ENCODE measurements around the gene ASIP. TPM values are rescaled to one million over a fixed set of nuclear protein-coding genes. Genes with fewer than 3 reads are reported as not detected.
"Not testable (repeated sequence)": the region's sequence is repeated elsewhere in the genome, so short reads cannot be mapped to it uniquely, and the experiment has no call there.

The ASIP gene
- total RNA-seq, 1 experiment from 2014 or later: not detected

GRCh38 chr20:34222208-34222607 lies 19.0 kb upstream of the ASIP start:
- no peaks in the 10 kb centered on the region for H3K36me3 ChIP-seq (ENCODE audit: insufficient read depth, low read length, poor library complexity, severe bottlenecking)
- TF ChIP-seq CTCF (conservative IDR thresholded peaks at IDR 0.05; ENCODE audit: low read depth, low read length) (no peak), EZH2 (IDR thresholded peaks at IDR 0.05; ENCODE audit: borderline replicate concordance, low read depth, low read length, poor library complexity, severe bottlenecking) (no peak)
- ChIA-PET POLR2A (ENCODE audit: low non-redundant PET) (no interaction called here), CTCF (no interaction called here)
- no TSS peak for BruUV-seq (replicated peaks)
- intact Hi-C loops (cut with micrococcal nuclease; ENCODE audit: unreplicated experiment): no loop called here
- H3K27ac ChIP-seq (ENCODE audit: low read depth, low read length, poor library complexity, severe bottlenecking): peak overlapping the region; percentile 38
- DNase-seq (ENCODE audit: low spot score): peak; percentile 81
- no peaks in the 10 kb centered on the region for H3K9me3 ChIP-seq (ENCODE audit: low read depth, low read length, poor library complexity, severe bottlenecking)
- H3K4me1 ChIP-seq (ENCODE audit: insufficient read depth, low read length, poor library complexity, severe bottlenecking): peaks cover 25% of the 10 kb centered on the region
- no peaks in the 10 kb centered on the region for H3K27me3 ChIP-seq (replicated peaks; ENCODE audit: insufficient read depth, low read depth, low read length, poor library complexity)
- H3K4me3 ChIP-seq (ENCODE audit: low read depth, low read length, poor library complexity, severe bottlenecking): no peak overlapping the region

- BruUV-seq (replicated peaks); H3K27ac ChIP-seq (ENCODE audit: low read depth, low read length, poor library complexity, severe bottlenecking); CTCF ChIA-PET; H3K4me3 ChIP-seq (ENCODE audit: low read depth, low read length, poor library complexity, severe bottlenecking); DNase-seq (ENCODE audit: low spot score); H3K27me3 ChIP-seq (replicated peaks; ENCODE audit: insufficient read depth, low read depth, low read length, poor library complexity); H3K9me3 ChIP-seq (ENCODE audit: low read depth, low read length, poor library complexity, severe bottlenecking); intact Hi-C loops (cut with micrococcal nuclease; ENCODE audit: unreplicated experiment); H3K36me3 ChIP-seq (ENCODE audit: insufficient read depth, low read length, poor library complexity, severe bottlenecking); POLR2A ChIA-PET (ENCODE audit: low non-redundant PET): not testable (repeated sequence)
- H3K4me1 ChIP-seq (ENCODE audit: insufficient read depth, low read length, poor library complexity, severe bottlenecking): peaks cover 25% of the 10 kb centered on the region
Measured at GRCh38 chr20:34224251-34224650, 17.0 kb upstream of the ASIP start.

GRCh38 chr20:34231634-34232033 lies 9.6 kb upstream of the ASIP start:
- Histone ChIP-seq H3K4me1 (ENCODE audit: insufficient read depth, low read length, poor library complexity, severe bottlenecking) (no peaks in the 10 kb centered on the region), H3K9me3 (ENCODE audit: low read depth, low read length, poor library complexity, severe bottlenecking) (no peaks in the 10 kb centered on the region), H3K27ac (ENCODE audit: low read depth, low read length, poor library complexity, severe bottlenecking) (no peak overlapping the region), H3K36me3 (ENCODE audit: insufficient read depth, low read length, poor library complexity, severe bottlenecking) (no peaks in the 10 kb centered on the region), H3K4me3 (ENCODE audit: low read depth, low read length, poor library complexity, severe bottlenecking) (no peak overlapping the region), H3K27me3 (replicated peaks; ENCODE audit: insufficient read depth, low read depth, low read length, poor library complexity) (no peaks in the 10 kb centered on the region)
- ChIA-PET POLR2A (ENCODE audit: low non-redundant PET) (no interaction called here), CTCF (no interaction called here)
- BruUV-seq (replicated peaks): no TSS peak
- TF ChIP-seq CTCF (conservative IDR thresholded peaks at IDR 0.05; ENCODE audit: low read depth, low read length): no peak
- no peak for TF ChIP-seq EZH2 (IDR thresholded peaks at IDR 0.05; ENCODE audit: borderline replicate concordance, low read depth, low read length, poor library complexity, severe bottlenecking)
- intact Hi-C loops (cut with micrococcal nuclease; ENCODE audit: unreplicated experiment): no loop called here
- DNase-seq (ENCODE audit: low spot score): no peak

- Histone ChIP-seq H3K4me1 (ENCODE audit: insufficient read depth, low read length, poor library complexity, severe bottlenecking) (no peaks in the 10 kb centered on the region), H3K9me3 (ENCODE audit: low read depth, low read length, poor library complexity, severe bottlenecking) (peaks cover 9% of the 10 kb centered on the region), H3K4me3 (ENCODE audit: low read depth, low read length, poor library complexity, severe bottlenecking) (no peak overlapping the region), H3K27me3 (replicated peaks; ENCODE audit: insufficient read depth, low read depth, low read length, poor library complexity) (no peaks in the 10 kb centered on the region), H3K36me3 (ENCODE audit: insufficient read depth, low read length, poor library complexity, severe bottlenecking) (no peaks in the 10 kb centered on the region), H3K27ac (ENCODE audit: low read depth, low read length, poor library complexity, severe bottlenecking) (no peak overlapping the region)
- no TSS peak for BruUV-seq (replicated peaks)
- ChIA-PET CTCF (no interaction called here), POLR2A (ENCODE audit: low non-redundant PET) (no interaction called here)
- intact Hi-C loops (cut with micrococcal nuclease; ENCODE audit: unreplicated experiment): no loop called here
- no peak for TF ChIP-seq CTCF (conservative IDR thresholded peaks at IDR 0.05; ENCODE audit: low read depth, low read length)
- TF ChIP-seq EZH2 (IDR thresholded peaks at IDR 0.05; ENCODE audit: borderline replicate concordance, low read depth, low read length, poor library complexity, severe bottlenecking): no peak
- no peak for DNase-seq (ENCODE audit: low spot score)
Measured at GRCh38 chr20:34232494-34233087, 8.6 kb upstream of the ASIP start.

Data from A673 (cell line).